ENCODE data around the gene NEURL1B.

NEURL1B gene

DNA sequence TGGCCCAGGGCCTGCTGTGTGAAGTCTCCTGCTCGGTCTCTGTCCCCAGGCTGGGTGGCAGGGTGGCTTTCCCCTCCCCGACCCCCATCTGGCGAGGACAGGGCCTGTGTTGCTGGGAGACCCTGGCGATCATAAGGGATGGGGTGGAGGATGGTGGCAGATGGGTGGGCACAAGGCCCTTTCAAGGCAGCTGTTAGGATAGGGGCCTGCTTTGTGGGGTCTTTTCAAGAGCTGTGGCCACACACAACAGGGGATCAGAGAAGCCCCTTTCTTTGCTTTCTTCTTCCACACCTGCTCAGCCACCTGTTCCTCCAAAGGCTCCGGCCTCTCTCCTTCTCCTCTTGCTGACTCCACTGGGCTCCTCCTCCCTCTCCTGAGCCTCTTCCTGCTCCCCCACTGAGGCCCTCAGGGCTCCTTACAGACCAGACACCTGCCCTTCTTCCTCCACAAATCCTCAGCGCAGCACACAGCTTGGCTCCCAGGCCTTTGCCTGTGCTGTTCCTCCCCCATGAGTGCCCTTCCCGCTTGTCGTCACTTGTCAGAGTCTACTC, 15.0 kb upstream of the NEURL1B start:
- H3K4me2 ChIP-seq (ENCODE audit: low read length) = no peak overlapping the region
- H3K4me1 ChIP-seq = no peaks in the 10 kb centered on the region
- no peak overlapping the region for H3K4me3 ChIP-seq (ENCODE audit: low read depth, low read length)
- no peak overlapping the region for H2AFZ ChIP-seq
- no peak overlapping the region for H3K27ac ChIP-seq
- no peaks in the 10 kb centered on the region for H3K79me2 ChIP-seq
- no peaks in the 10 kb centered on the region for H3K9me3 ChIP-seq (ENCODE audit: control insufficient read depth, low read length)
- H3K27me3 ChIP-seq (ENCODE audit: control insufficient read depth, insufficient read depth, low read length) = no peaks in the 10 kb centered on the region
- H3K36me3 ChIP-seq (ENCODE audit: control insufficient read depth, insufficient read depth, low read length) = no peaks in the 10 kb centered on the region
- H3K9ac ChIP-seq = no peak overlapping the region
- TF ChIP-seq, protein P1, sequence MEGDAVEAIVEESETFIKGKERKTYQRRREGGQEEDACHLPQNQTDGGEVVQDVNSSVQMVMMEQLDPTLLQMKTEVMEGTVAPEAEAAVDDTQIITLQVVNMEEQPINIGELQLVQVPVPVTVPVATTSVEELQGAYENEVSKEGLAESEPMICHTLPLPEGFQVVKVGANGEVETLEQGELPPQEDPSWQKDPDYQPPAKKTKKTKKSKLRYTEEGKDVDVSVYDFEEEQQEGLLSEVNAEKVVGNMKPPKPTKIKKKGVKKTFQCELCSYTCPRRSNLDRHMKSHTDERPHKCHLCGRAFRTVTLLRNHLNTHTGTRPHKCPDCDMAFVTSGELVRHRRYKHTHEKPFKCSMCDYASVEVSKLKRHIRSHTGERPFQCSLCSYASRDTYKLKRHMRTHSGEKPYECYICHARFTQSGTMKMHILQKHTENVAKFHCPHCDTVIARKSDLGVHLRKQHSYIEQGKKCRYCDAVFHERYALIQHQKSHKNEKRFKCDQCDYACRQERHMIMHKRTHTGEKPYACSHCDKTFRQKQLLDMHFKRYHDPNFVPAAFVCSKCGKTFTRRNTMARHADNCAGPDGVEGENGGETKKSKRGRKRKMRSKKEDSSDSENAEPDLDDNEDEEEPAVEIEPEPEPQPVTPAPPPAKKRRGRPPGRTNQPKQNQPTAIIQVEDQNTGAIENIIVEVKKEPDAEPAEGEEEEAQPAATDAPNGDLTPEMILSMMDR (IDR thresholded peaks at IDR 0.05) = no peak

DNA sequence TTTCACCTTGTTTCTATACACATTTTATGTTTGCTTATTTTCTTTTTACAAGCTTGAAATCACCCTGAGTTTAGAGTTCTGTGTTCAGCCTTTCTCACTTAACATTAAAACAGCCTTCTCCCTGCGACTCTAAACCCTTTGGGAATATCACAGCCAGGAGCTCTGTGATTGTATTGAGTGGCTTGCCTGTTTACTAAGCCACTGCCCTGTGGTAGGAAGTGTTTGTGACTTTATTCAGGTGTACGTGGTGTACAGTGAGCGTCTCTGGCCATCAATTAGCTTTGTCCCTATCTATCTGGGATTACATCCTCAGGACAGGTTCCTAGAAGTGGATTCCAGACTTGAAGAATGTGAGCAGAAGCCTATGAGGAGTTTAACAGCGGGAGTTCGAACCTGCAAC, 11.0 kb upstream of the NEURL1B start:
- TF ChIP-seq, protein P1 (IDR thresholded peaks at IDR 0.05) = no peak

DNA sequence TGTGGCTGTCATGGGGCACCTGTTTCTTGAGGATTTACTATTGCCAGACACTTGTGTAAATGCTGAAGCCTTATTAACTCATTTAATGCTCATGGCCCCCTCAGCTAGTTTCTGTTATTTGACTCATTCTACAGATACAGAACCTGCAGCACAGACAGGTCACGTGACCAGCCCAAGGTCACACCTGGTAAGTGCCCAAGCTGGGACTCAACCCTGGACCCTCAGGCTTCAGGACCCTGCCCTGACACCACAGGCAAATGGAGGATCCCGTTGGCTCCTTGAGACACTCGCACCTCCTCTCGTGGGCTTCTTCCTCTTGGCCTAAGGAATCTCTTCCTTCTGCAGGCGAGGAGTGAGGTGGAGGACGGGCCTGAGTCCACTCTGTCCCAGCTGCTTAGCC, 10.6 kb upstream of the NEURL1B start:
- Histone ChIP-seq H3K27me3 (ENCODE audit: control insufficient read depth, insufficient read depth, low read length) (no peaks in the 10 kb centered on the region), H3K4me3 (ENCODE audit: low read depth, low read length) (no peak overlapping the region), H2AFZ (no peak overlapping the region), H3K79me2 (no peaks in the 10 kb centered on the region), H3K9ac (no peak overlapping the region), H3K4me2 (ENCODE audit: low read length) (no peak overlapping the region), H3K27ac (no peak overlapping the region), H3K4me1 (no peaks in the 10 kb centered on the region), H3K9me3 (ENCODE audit: control insufficient read depth, low read length) (no peaks in the 10 kb centered on the region), H3K36me3 (ENCODE audit: control insufficient read depth, insufficient read depth, low read length) (no peaks in the 10 kb centered on the region)
- TF ChIP-seq, protein P1 (IDR thresholded peaks at IDR 0.05) = no peak

More for the DNA sequence above, 11.0 kb upstream of the NEURL1B start:
- no peak overlapping the region for H3K9ac ChIP-seq
- H3K27ac ChIP-seq = no peak overlapping the region
- no peak overlapping the region for H3K4me2 ChIP-seq (ENCODE audit: low read length)
- H3K79me2 ChIP-seq = no peaks in the 10 kb centered on the region
- H3K27me3 ChIP-seq (ENCODE audit: control insufficient read depth, insufficient read depth, low read length) = no peaks in the 10 kb centered on the region
- H3K4me1 ChIP-seq = no peaks in the 10 kb centered on the region
- no peaks in the 10 kb centered on the region for H3K9me3 ChIP-seq (ENCODE audit: control insufficient read depth, low read length)
- no peaks in the 10 kb centered on the region for H3K36me3 ChIP-seq (ENCODE audit: control insufficient read depth, insufficient read depth, low read length)
- no peak overlapping the region for H3K4me3 ChIP-seq (ENCODE audit: low read depth, low read length)
- H2AFZ ChIP-seq = no peak overlapping the region

DNA sequence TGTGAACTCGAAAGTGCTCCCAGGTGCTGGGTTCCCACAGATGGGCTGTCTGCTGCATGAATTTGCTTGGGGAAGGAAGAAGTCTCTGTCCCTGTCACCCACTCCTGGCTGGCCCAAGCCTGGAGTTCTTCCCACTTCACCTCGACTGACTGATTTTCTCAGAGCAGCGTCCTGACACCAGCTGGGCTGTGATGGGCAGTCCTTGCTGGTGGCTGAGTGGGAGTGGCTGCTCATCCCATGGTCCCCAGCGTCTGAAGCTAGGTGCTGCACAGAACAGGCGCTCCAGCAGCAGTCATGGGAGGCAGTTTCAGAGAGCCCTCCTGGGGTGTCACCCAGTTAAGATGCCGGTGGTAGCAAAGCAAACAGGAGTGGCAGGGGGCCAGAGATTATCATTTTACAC, 10.1 kb upstream of the NEURL1B start:
- no peak overlapping the region for H3K27ac ChIP-seq
- no peaks in the 10 kb centered on the region for H3K27me3 ChIP-seq (ENCODE audit: control insufficient read depth, insufficient read depth, low read length)
- TF ChIP-seq, protein P1 (IDR thresholded peaks at IDR 0.05) = no peak
- no peak overlapping the region for H3K4me2 ChIP-seq (ENCODE audit: low read length)
- H3K9ac ChIP-seq = no peak overlapping the region
- no peak overlapping the region for H2AFZ ChIP-seq
- H3K4me1 ChIP-seq = no peaks in the 10 kb centered on the region
- no peaks in the 10 kb centered on the region for H3K36me3 ChIP-seq (ENCODE audit: control insufficient read depth, insufficient read depth, low read length)
- H3K9me3 ChIP-seq (ENCODE audit: control insufficient read depth, low read length) = no peaks in the 10 kb centered on the region
- no peaks in the 10 kb centered on the region for H3K79me2 ChIP-seq
- H3K4me3 ChIP-seq (ENCODE audit: low read depth, low read length) = no peak overlapping the region

DNA sequence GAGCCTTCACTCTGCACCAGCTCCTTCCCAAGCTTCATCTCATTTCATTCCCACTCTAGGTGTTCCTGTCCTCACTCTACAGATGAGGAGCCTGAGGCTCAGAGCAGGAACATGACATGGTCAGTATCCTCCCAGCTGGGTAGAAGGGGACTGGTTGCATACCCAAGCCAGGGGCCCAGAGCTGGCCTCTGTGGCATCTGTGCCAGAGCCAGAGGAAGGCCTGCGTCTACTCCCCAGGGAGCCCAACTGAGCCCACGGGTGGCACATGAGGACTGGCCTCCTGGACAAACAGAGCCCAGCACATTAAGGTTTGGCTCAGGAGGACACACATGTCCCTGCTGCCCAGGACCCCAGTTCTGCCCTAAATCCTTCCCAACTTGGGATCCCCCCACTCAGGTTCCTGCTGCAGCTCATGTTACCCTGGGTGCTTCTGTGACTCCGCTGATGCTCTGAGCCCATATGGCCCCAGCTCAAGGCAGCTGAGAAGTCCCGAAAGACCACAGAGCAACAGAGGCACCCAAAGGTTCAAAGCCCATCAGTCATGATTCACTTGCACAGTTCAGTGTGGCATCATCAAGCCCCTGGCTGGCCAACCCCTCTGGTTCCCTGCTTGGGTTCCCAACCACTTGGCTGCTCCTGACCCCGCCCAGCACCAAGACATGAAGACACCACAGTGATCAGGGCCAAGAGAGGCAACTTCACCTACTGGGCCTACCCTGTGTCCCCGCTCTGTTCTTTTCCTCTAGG, 8.5 kb upstream of the NEURL1B start:
- TF ChIP-seq, protein P1 (IDR thresholded peaks at IDR 0.05) = no peak
- Histone ChIP-seq H3K4me2 (ENCODE audit: low read length) (no peak overlapping the region), H3K79me2 (no peaks in the 10 kb centered on the region), H3K36me3 (ENCODE audit: control insufficient read depth, insufficient read depth, low read length) (no peaks in the 10 kb centered on the region), H3K4me3 (ENCODE audit: low read depth, low read length) (no peak overlapping the region), H3K27ac (no peak overlapping the region), H3K4me1 (peaks cover 8% of the 10 kb centered on the region), H3K9me3 (ENCODE audit: control insufficient read depth, low read length) (no peaks in the 10 kb centered on the region), H3K27me3 (ENCODE audit: control insufficient read depth, insufficient read depth, low read length) (no peaks in the 10 kb centered on the region), H2AFZ (no peak overlapping the region), H3K9ac (no peak overlapping the region)
